Muscle of leg (tissue), 11 donors: ENCODE measurements around the gene SCGB3A2. TPM values are rescaled to one million over a fixed set of nuclear protein-coding genes. Genes with fewer than 3 reads are reported as not detected.

Experiments used
- DNase-seq: peaks from one replicate; pipeline ENCODE4 v3.0.0; 2013
- H3K27ac ChIP-seq: one replicate; pipeline ENCODE4 v1.5.1; 2013; ENCODE audit warnings: mild to moderate bottlenecking, low read length, control low read depth
- H3K27me3 ChIP-seq: one replicate; pipeline ENCODE4 v1.6.1; 2013; ENCODE audit warnings: low read length; ENCODE audit not compliant: control insufficient read depth, insufficient read depth
- H3K36me3 ChIP-seq: one replicate; pipeline ENCODE4 v1.6.1; 2013; ENCODE audit warnings: low read length; ENCODE audit not compliant: control insufficient read depth, insufficient read depth
- H3K4me1 ChIP-seq: one replicate; pipeline ENCODE4 v1.6.1; 2013; ENCODE audit warnings: low read length; ENCODE audit not compliant: control insufficient read depth, insufficient read depth
- H3K4me3 ChIP-seq: one replicate; pipeline ENCODE4 v1.5.1; 2013; ENCODE audit warnings: low read length, control low read depth
- H3K9me3 ChIP-seq: replicated peaks from 2 replicates; pipeline ENCODE4 v1.6.1; 2013; ENCODE audit warnings: low read depth, low read length; ENCODE audit not compliant: control insufficient read depth
- WGBS: methylation state at CpG from one replicate; pipeline ENCODE4 v1.1.5; 2013; ENCODE audit warnings: missing lambda C conversion rate; ENCODE audit not compliant: insufficient coverage; 5-methylcytosine and 5-hydroxymethylcytosine counted together
- polyA plus RNA-seq, 8 donors: library from polyadenylated mRNA; unstranded; fragments of 120-200 nt; gene quantifications; one replicate each; pipeline versions ENCODE4 v1.2.1 to v1.2.3, GENCODE V29; 2013; ENCODE audit warnings: inconsistent platforms in 1 of 8, low replicate concordance in 1 of 8; ENCODE audit not compliant: insufficient read length in 8 of 8, insufficient read depth in 1 of 8
- total RNA-seq: library from RNA; stranded (reverse); fragments of 120-200 nt; gene quantifications from one replicate; pipeline ENCODE4 v1.2.4, GENCODE V29; 2013

The SCGB3A2 gene
- total and polyA plus RNA-seq, 9 donors, result 0.23 to 60.5 (median 0.33) TPM; not detected in 5

- Histone ChIP-seq H3K27me3 (no peaks in the 10 kb centered on the region), H3K27ac (no peak overlapping the region), H3K4me1 (no peaks in the 10 kb centered on the region), H3K9me3 (no peaks in the 10 kb centered on the region), H3K4me3 (no peak overlapping the region), H3K36me3 (no peaks in the 10 kb centered on the region)
- 94% methylated on average over 2 of the region's 3 CpGs for WGBS
- no peak for DNase-seq
Measured at GRCh38 chr5:147851578-147851977, 26.9 kb upstream of the SCGB3A2 start.

GRCh38 chr5:147852365-147852764 lies 26.1 kb upstream of the SCGB3A2 start:
- WGBS, result 33% methylated on average over 1 of the region's 3 CpGs
- Histone ChIP-seq H3K27ac (no peak overlapping the region), H3K4me1 (no peaks in the 10 kb centered on the region), H3K36me3 (no peaks in the 10 kb centered on the region), H3K27me3 (no peaks in the 10 kb centered on the region), H3K4me3 (no peak overlapping the region), H3K9me3 (no peaks in the 10 kb centered on the region)
- no peak for DNase-seq

- H3K9me3 ChIP-seq, result no peaks in the 10 kb centered on the region
- H3K36me3 ChIP-seq, result no peaks in the 10 kb centered on the region
- no peaks in the 10 kb centered on the region for H3K4me1 ChIP-seq
- no CpG with 5 or more reads among the region's 3 CpGs for WGBS
- no peak for DNase-seq
- no peaks in the 10 kb centered on the region for H3K27me3 ChIP-seq
- no peak overlapping the region for H3K4me3 ChIP-seq
- no peak overlapping the region for H3K27ac ChIP-seq
Measured at GRCh38 chr5:147853372-147853987, 25.0 kb upstream of the SCGB3A2 start.

GRCh38 chr5:147854331-147854730 lies 24.2 kb upstream of the SCGB3A2 start:
- no peak overlapping the region for H3K27ac ChIP-seq
- 80% methylated on average over 2 of the region's 3 CpGs for WGBS
- no peaks in the 10 kb centered on the region for H3K27me3 ChIP-seq
- H3K36me3 ChIP-seq, result no peaks in the 10 kb centered on the region
- H3K9me3 ChIP-seq, result no peaks in the 10 kb centered on the region
- no peak overlapping the region for H3K4me3 ChIP-seq
- no peaks in the 10 kb centered on the region for H3K4me1 ChIP-seq
- no peak for DNase-seq

- Histone ChIP-seq H3K4me3 (no peak overlapping the region), H3K36me3 (no peaks in the 10 kb centered on the region), H3K9me3 (no peaks in the 10 kb centered on the region), H3K27ac (no peak overlapping the region), H3K4me1 (no peaks in the 10 kb centered on the region), H3K27me3 (no peaks in the 10 kb centered on the region)
- DNase-seq, result no peak
- WGBS, result 82% methylated on average over 5 of the region's 11 CpGs
Measured at GRCh38 chr5:147854894-147855773, 23.4 kb upstream of the SCGB3A2 start.

- Histone ChIP-seq H3K4me3 (no peak overlapping the region), H3K27ac (no peak overlapping the region), H3K9me3 (no peaks in the 10 kb centered on the region), H3K36me3 (no peaks in the 10 kb centered on the region), H3K4me1 (no peaks in the 10 kb centered on the region), H3K27me3 (no peaks in the 10 kb centered on the region)
- no peak for DNase-seq
- WGBS, result 0% methylated on average over 1 of the region's 4 CpGs
Measured at GRCh38 chr5:147855774-147856069, 22.8 kb upstream of the SCGB3A2 start.

- Histone ChIP-seq H3K27me3 (no peaks in the 10 kb centered on the region), H3K9me3 (no peaks in the 10 kb centered on the region), H3K4me3 (no peak overlapping the region), H3K27ac (no peak overlapping the region), H3K4me1 (no peaks in the 10 kb centered on the region), H3K36me3 (no peaks in the 10 kb centered on the region)
- no peak for DNase-seq
Measured at GRCh38 chr5:147856801-147857200, 21.7 kb upstream of the SCGB3A2 start.

- peak; percentile 73 for DNase-seq
- Histone ChIP-seq H3K4me3 (no peak overlapping the region), H3K27me3 (no peaks in the 10 kb centered on the region), H3K36me3 (no peaks in the 10 kb centered on the region), H3K4me1 (no peaks in the 10 kb centered on the region), H3K27ac (no peak overlapping the region), H3K9me3 (no peaks in the 10 kb centered on the region)
- WGBS, result no CpG with 5 or more reads among the region's 2 CpGs
Measured at GRCh38 chr5:147857302-147858129, 21.0 kb upstream of the SCGB3A2 start.

GRCh38 chr5:147858565-147858964 lies 19.9 kb upstream of the SCGB3A2 start:
- no peaks in the 10 kb centered on the region for H3K4me1 ChIP-seq
- no peaks in the 10 kb centered on the region for H3K9me3 ChIP-seq
- H3K4me3 ChIP-seq, result no peak overlapping the region
- no peaks in the 10 kb centered on the region for H3K27me3 ChIP-seq
- no peak for DNase-seq
- H3K27ac ChIP-seq, result no peak overlapping the region
- no CpG with 5 or more reads among the region's 1 CpG for WGBS
- H3K36me3 ChIP-seq, result no peaks in the 10 kb centered on the region

GRCh38 chr5:147859962-147860640 lies 18.4 kb upstream of the SCGB3A2 start:
- H3K4me3 ChIP-seq, result no peak overlapping the region
- no peaks in the 10 kb centered on the region for H3K27me3 ChIP-seq
- 100% methylated on average over 1 of the region's 3 CpGs for WGBS
- no peaks in the 10 kb centered on the region for H3K4me1 ChIP-seq
- H3K9me3 ChIP-seq, result no peaks in the 10 kb centered on the region
- no peak for DNase-seq
- H3K27ac ChIP-seq, result no peak overlapping the region
- H3K36me3 ChIP-seq, result no peaks in the 10 kb centered on the region
